ENCODE measurements around the gene CERT1. TPM values are rescaled to one million over a fixed set of nuclear protein-coding genes. Genes with fewer than 3 reads are reported as not detected.

Gene CERT1, protein sequence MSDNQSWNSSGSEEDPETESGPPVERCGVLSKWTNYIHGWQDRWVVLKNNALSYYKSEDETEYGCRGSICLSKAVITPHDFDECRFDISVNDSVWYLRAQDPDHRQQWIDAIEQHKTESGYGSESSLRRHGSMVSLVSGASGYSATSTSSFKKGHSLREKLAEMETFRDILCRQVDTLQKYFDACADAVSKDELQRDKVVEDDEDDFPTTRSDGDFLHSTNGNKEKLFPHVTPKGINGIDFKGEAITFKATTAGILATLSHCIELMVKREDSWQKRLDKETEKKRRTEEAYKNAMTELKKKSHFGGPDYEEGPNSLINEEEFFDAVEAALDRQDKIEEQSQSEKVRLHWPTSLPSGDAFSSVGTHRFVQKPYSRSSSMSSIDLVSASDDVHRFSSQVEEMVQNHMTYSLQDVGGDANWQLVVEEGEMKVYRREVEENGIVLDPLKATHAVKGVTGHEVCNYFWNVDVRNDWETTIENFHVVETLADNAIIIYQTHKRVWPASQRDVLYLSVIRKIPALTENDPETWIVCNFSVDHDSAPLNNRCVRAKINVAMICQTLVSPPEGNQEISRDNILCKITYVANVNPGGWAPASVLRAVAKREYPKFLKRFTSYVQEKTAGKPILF
- 14.0 and 17.9 TPM in 2 replicates for total RNA-seq

DNA sequence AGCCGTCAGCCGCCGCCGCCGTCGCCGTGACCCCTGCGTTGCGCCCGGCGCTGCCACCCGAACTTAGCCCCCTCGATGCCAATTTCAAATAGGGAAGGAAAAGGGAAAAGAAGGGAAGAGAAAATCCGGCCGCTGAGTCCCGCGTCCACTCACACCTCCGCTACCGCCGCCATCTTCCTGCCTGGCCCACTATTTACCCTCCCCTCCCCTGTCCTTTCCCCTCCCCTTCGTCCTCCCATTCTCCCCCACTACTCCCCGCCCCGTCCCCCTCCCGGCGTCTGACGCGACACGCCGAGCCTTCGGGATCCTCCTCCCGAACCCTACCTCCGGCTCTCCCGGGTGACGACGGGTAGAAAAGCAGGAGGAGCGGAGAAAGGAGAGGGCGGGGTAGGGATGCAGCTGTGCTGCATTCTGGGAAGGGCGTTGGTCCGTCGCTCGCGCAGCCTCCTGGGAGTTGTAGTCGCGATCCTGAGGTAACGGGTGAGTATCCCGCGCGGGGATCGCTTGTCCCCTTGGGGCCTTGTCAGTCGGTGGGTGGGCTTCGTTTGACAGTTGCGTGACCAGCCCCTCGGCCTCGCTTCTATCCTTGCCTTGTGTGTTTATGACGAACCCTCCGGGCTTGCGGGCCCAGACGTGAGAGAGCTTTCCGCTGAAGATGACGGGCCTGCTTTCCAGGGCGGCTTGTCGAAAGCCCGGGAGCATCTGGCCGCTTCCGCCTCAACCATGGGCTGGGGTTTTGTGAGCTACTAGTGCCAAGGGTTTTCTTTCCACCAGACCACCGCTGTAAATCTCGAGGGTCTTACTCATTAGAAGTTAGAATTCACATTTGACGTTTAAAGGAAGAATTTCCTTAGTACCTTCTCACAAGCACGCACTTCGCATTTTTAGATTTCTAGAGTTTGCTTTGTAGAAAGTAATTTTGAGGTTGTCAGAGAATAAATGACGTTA is at the start of gene CERT1, which contains the start of gene POLK:
CERT1 (minus strand) TSS at position 195 of the 948 bp plus-strand sequence. CDS start 422 bp downstream, outside the sequence.
POLK (plus strand) TSS at position 457 of the 948 bp plus-strand sequence.

DNA sequence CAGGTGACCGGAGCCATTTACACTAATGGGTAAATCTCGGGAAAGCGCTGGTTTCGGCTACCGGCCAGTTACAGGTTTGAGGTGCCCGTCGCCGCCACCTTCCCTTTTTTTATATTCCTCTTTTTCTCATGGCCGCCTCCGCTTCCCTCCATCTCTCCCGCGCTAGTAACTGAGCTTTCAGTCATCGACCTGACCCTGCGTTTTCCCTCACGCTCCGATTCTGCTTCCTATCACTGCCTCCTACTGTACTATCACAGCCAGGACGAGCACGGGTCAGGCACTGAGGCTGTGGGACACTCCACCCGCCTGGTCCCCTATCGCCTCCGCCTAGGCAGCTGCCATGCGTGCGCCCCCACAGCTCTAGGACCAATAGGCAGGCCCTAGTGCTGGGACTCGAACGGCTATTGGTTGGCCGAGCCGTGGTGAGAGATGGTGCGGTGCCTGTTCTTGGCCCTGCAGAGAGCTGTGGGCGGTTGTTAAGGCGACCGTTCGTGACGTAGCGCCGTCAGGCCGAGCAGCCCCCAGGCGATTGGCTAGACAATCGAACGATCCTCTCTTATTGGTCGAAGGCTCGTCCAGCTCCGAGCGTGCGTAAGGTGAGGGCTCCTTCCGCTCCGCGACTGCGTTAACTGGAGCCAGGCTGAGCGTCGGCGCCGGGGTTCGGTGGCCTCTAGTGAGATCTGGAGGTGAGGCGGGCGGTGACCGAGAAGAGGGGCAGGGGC is 174.7 kb downstream of the CERT1 start, which contains the start of gene HMGCR:
HMGCR (plus strand) TSS at position 606 of the 722 bp plus-strand sequence. CDS start 5,386 bp downstream, outside the sequence.

Other genes with a start within 250 kb of the CERT1 start
- 93.7 and 117 TPM in 2 replicates for gene HMGCR, start 174.4 kb downstream of the CERT1 start, total RNA-seq
- gene POLK, start 262 bp upstream of the CERT1 start, total RNA-seq: 13.1 and 15.5 TPM in 2 replicates
- gene ANKDD1B, start 99.8 kb upstream of the CERT1 start, total RNA-seq: not detected in 2 replicates
- gene POC5, start 205.8 kb upstream of the CERT1 start, total RNA-seq: 6.5 and 9.6 TPM in 2 replicates